Inferior parietal cortex (tissue), 1 donor: ENCODE data around the gene MAP2K5.

Source experiments
- DNase-seq: peaks from one replicate; pipeline ENCODE4 v3.0.0-alpha.2; 2016; ENCODE audit errors: extremely low spot score

Gene MAP2K5

GRCh38 chr15:67836477-67836876 is 294.0 kb downstream of the MAP2K5 start:
- peak; percentile 72 for DNase-seq

- no peak for DNase-seq
Measured at GRCh38 chr15:67836955-67837354, 294.5 kb downstream of the MAP2K5 start.

GRCh38 chr15:67838789-67839332 is 296.4 kb downstream of the MAP2K5 start:
- DNase-seq = peak; percentile 50

GRCh38 chr15:67839499-67839928 is 297.0 kb downstream of the MAP2K5 start:
- DNase-seq = peak; percentile 66

- DNase-seq = peak; percentile 97
Measured at GRCh38 chr15:67839929-67840748, 297.6 kb downstream of the MAP2K5 start, which contains the start of gene RNU6-1. Gene RNU6-1 (minus strand): TSS chr15:67840045.

- DNase-seq = peak; percentile 53
Measured at GRCh38 chr15:67840749-67841512, 298.4 kb downstream of the MAP2K5 start.

- peak; percentile 29 for DNase-seq
Measured at GRCh38 chr15:67841513-67841762, 298.9 kb downstream of the MAP2K5 start.

GRCh38 chr15:67843092-67843501 is 300.6 kb downstream of the MAP2K5 start:
- DNase-seq = no peak

- DNase-seq = no peak
Measured at GRCh38 chr15:67843571-67844387, 301.3 kb downstream of the MAP2K5 start.

GRCh38 chr15:67845974-67846373 is 303.5 kb downstream of the MAP2K5 start:
- DNase-seq = no peak

GRCh38 chr15:67849538-67849937 is 307.0 kb downstream of the MAP2K5 start:
- DNase-seq = no peak

- no peak for DNase-seq
Measured at GRCh38 chr15:67850336-67850735, 307.8 kb downstream of the MAP2K5 start.

- no peak for DNase-seq
Measured at GRCh38 chr15:67850994-67851571, 308.6 kb downstream of the MAP2K5 start.

GRCh38 chr15:67852418-67852817 is 309.9 kb downstream of the MAP2K5 start:
- DNase-seq = no peak

- DNase-seq = no peak
Measured at GRCh38 chr15:67853454-67853853, 311.0 kb downstream of the MAP2K5 start.

- DNase-seq = no peak
Measured at GRCh38 chr15:67854358-67854757, 311.9 kb downstream of the MAP2K5 start.

GRCh38 chr15:67855842-67856241 is 313.3 kb downstream of the MAP2K5 start:
- DNase-seq = no peak
